Measurements from ENCODE around the gene IFNA14.
"Not testable (repeated sequence)": the region's sequence is repeated elsewhere in the genome, so short reads cannot be mapped to it uniquely, and the experiment has no call there.

Gene IFNA14

GRCh38 chr9:21210311-21210710, 29.5 kb downstream of the IFNA14 start:
- Histone ChIP-seq H3K36me3 (ENCODE audit: control insufficient read depth, insufficient read depth, low read length) (no peaks in the 10 kb centered on the region), H3K4me3 (ENCODE audit: low read length) (no peak overlapping the region), H3K4me1 (ENCODE audit: control insufficient read depth, insufficient read depth, low read length) (no peaks in the 10 kb centered on the region), H3K9ac (ENCODE audit: low read length) (no peak overlapping the region), H3K27ac (ENCODE audit: low read depth, low read length) (no peak overlapping the region), H3K27me3 (ENCODE audit: control insufficient read depth, insufficient read depth, low read length) (no peaks in the 10 kb centered on the region)

DNA sequence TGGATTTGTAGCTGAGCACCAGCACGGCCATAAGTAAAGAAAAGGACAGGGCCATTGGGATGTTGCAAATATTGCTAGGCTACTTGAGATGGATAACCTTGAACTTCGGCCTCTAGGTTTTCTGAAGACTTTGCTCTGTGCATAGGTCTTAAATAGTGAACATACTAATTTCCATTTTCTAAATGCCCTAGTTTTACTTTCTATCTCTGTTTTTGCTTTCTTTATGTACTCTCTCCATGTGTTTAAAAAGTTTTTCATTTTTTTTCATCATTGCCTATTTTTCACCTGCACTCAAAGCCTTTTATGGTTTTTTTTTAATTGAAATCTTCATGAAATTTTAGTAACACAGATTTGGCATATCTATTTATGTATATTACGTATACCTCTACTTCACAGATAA, 32.8 kb downstream of the IFNA14 start, which contains the start of gene IFNA10:
IFNA10 (minus strand) TSS at position 101 of the 400 bp plus-strand sequence; CDS start at position 55, 46 bp downstream.
- H3K9ac ChIP-seq (ENCODE audit: low read length); H3K4me1 ChIP-seq (ENCODE audit: control insufficient read depth, insufficient read depth, low read length); H3K36me3 ChIP-seq (ENCODE audit: control insufficient read depth, insufficient read depth, low read length); H3K4me3 ChIP-seq (ENCODE audit: low read length); H3K27ac ChIP-seq (ENCODE audit: low read depth, low read length); H3K27me3 ChIP-seq (ENCODE audit: control insufficient read depth, insufficient read depth, low read length): not testable (repeated sequence)

DNA sequence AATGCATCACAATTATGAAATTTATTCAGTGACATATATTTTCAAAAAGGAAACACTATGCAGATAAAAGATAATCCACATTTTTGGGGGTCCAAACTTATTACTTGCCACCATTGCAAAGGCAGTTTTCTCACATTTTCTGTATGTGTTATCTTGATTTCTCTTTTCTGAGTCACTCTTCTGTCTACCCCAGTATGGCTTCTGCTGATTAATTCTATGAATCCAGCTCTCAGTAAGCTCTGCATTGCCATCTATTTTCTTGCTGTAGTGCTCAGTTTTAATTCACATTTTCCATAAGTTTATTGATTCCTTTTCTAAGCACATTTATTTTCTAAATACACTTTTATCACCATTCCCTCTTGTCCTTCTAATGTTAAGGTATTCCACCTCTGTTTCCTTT, 34.6 kb downstream of the IFNA14 start:
- no peaks in the 10 kb centered on the region for H3K27me3 ChIP-seq (ENCODE audit: control insufficient read depth, insufficient read depth, low read length)
- H3K9ac ChIP-seq (ENCODE audit: low read length), result no peak overlapping the region
- no peaks in the 10 kb centered on the region for H3K4me1 ChIP-seq (ENCODE audit: control insufficient read depth, insufficient read depth, low read length)
- H3K4me3 ChIP-seq (ENCODE audit: low read length), result no peak overlapping the region
- no peak overlapping the region for H3K27ac ChIP-seq (ENCODE audit: low read depth, low read length)
- H3K36me3 ChIP-seq (ENCODE audit: control insufficient read depth, insufficient read depth, low read length), result no peaks in the 10 kb centered on the region

GRCh38 chr9:21202105-21202504, 37.7 kb downstream of the IFNA14 start, which contains the start of gene IFNA7:
Gene IFNA7 (minus strand): TSS chr9:21202205. CDS start chr9:21202165, 40 bp downstream.
- H3K36me3 ChIP-seq (ENCODE audit: control insufficient read depth, insufficient read depth, low read length); H3K4me1 ChIP-seq (ENCODE audit: control insufficient read depth, insufficient read depth, low read length); H3K27ac ChIP-seq (ENCODE audit: low read depth, low read length); H3K9ac ChIP-seq (ENCODE audit: low read length); H3K4me3 ChIP-seq (ENCODE audit: low read length); H3K27me3 ChIP-seq (ENCODE audit: control insufficient read depth, insufficient read depth, low read length): not testable (repeated sequence)

DNA sequence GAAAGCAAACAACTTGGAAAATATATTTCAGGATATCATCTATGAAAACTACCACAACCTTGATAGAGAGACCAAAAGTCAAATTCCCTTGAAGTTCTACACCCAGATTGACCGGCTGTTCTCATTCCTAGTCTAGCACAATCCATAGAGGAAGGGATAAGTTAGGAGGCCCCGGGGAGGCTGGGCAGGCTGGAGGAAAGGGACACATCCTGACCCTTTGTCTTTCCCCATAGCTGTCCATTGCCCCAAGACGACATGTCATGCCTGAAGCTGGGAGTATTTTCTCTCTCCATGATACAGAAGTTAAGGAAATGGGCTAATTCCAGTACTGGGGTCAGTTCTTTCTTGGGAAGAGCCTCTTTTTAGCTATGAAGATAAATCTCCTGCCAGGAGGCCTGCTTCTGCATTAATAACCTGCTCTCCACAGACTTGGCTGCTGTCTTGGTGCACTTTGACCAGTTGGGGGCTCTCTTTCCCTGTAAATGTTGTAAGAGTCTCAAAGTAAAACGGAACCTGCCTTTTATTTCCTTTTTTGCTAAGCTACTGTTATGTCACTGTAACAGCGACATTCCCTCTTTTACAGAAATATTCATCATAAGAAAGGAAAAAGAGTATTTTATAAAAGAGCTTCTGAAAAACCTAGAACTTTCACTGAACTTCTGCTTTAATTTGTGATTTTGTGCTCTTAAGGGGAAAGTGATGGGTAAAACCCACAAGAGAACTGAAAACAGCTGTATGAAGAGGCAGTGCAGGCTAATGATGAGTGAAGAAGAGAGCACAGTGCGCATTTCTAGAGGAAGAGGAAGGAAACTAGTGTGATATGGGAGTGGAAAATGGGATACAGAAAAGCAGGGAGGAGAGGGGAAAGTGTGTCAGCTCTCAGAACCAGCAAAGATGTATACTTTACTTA, 44.7 kb downstream of the IFNA14 start:
- not testable (repeated sequence) for H3K9ac ChIP-seq (ENCODE audit: low read length); H3K4me1 ChIP-seq (ENCODE audit: control insufficient read depth, insufficient read depth, low read length); H3K4me3 ChIP-seq (ENCODE audit: low read length); H3K36me3 ChIP-seq (ENCODE audit: control insufficient read depth, insufficient read depth, low read length); H3K27me3 ChIP-seq (ENCODE audit: control insufficient read depth, insufficient read depth, low read length); H3K27ac ChIP-seq (ENCODE audit: low read depth, low read length)
